Measurements from ENCODE around the gene GBGT1. TPM values are rescaled to one million over a fixed set of nuclear protein-coding genes. Genes with fewer than 3 reads are reported as not detected.
"Not testable (repeated sequence)": the region's sequence is repeated elsewhere in the genome, so short reads cannot be mapped to it uniquely, and the experiment has no call there.

Gene GBGT1
- total and polyA plus RNA-seq, 5 donors from 2014 or later: 0.67 to 1.6 (median 1.5) TPM; not detected in 2

GRCh38 chr9:133207021-133207531 lies 43.4 kb upstream of the GBGT1 start:
- Mint-ChIP-seq H3K4me3 (no peak overlapping the region), H3K27ac (no peak overlapping the region), H3K27me3 (peaks cover 12% of the 10 kb centered on the region), H3K4me1 (no peaks in the 10 kb centered on the region), H3K36me3 (no peaks in the 10 kb centered on the region), H3K9me3 (peaks cover 0 to 2% (median 0%) of the 10 kb centered on the region in 7 donors)
- ATAC-seq (ENCODE audit: low read depth in 2 of 2): no peak
- no peaks in the 10 kb centered on the region for H3K4me1 ChIP-seq (ENCODE audit: control insufficient read depth, insufficient read depth, low read length, poor library complexity, severe bottlenecking)
- no peaks in the 10 kb centered on the region for H3K36me3 ChIP-seq (ENCODE audit: control insufficient read depth, insufficient read depth, low read length)
- no peak overlapping the region for H3K4me3 ChIP-seq (ENCODE audit: low read depth, low read length)
- no peaks in the 10 kb centered on the region for H3K27me3 ChIP-seq (ENCODE audit: control insufficient read depth, insufficient read depth, low read length)
- no peak for DNase-seq
- no peak overlapping the region for H3K27ac ChIP-seq (ENCODE audit: insufficient read depth, low read length, poor library complexity, severe bottlenecking)
- no peaks in the 10 kb centered on the region for H3K9me3 ChIP-seq (ENCODE audit: control insufficient read depth in 2 of 2, low read length in 2 of 2)

- Mint-ChIP-seq H3K4me1 (no peaks in the 10 kb centered on the region), H3K9me3 (no peaks in the 10 kb centered on the region), H3K27ac (no peak overlapping the region), H3K4me3 (no peak overlapping the region), H3K36me3 (no peaks in the 10 kb centered on the region), H3K27me3 (peaks cover 12% of the 10 kb centered on the region)
- Histone ChIP-seq H3K4me1 (ENCODE audit: control insufficient read depth, insufficient read depth, low read length, poor library complexity, severe bottlenecking) (no peaks in the 10 kb centered on the region), H3K27me3 (ENCODE audit: control insufficient read depth, insufficient read depth, low read length) (no peaks in the 10 kb centered on the region), H3K36me3 (ENCODE audit: control insufficient read depth, insufficient read depth, low read length) (no peaks in the 10 kb centered on the region), H3K4me3 (ENCODE audit: low read depth, low read length) (no peak overlapping the region), H3K27ac (ENCODE audit: insufficient read depth, low read length, poor library complexity, severe bottlenecking) (no peak overlapping the region), H3K9me3 (ENCODE audit: control insufficient read depth in 2 of 2, low read length in 2 of 2) (no peaks in the 10 kb centered on the region)
- DNase-seq: no peak
- no peak for ATAC-seq (ENCODE audit: low read depth in 2 of 2)
These were observed 42.5 kb upstream of the GBGT1 start for GRCh38 chr9:133205996-133206931.

- not testable (repeated sequence) for H3K27ac ChIP-seq (ENCODE audit: insufficient read depth, low read length, poor library complexity, severe bottlenecking); H3K9me3 ChIP-seq (ENCODE audit: control insufficient read depth in 2 of 2, low read length in 2 of 2); ATAC-seq (ENCODE audit: low read depth in 2 of 2); H3K9me3 Mint-ChIP-seq; H3K27ac Mint-ChIP-seq; H3K4me3 Mint-ChIP-seq; H3K27me3 ChIP-seq (ENCODE audit: control insufficient read depth, insufficient read depth, low read length); H3K4me1 Mint-ChIP-seq; H3K4me1 ChIP-seq (ENCODE audit: control insufficient read depth, insufficient read depth, low read length, poor library complexity, severe bottlenecking); DNase-seq; H3K36me3 Mint-ChIP-seq; H3K36me3 ChIP-seq (ENCODE audit: control insufficient read depth, insufficient read depth, low read length); H3K4me3 ChIP-seq (ENCODE audit: low read depth, low read length)
- peaks cover 13% of the 10 kb centered on the region for H3K27me3 Mint-ChIP-seq
These were observed 41.8 kb upstream of the GBGT1 start for GRCh38 chr9:133205481-133205887.

GRCh38 chr9:133204993-133205336 lies 41.3 kb upstream of the GBGT1 start:
- peaks cover 0 to 7% (median under 1%) of the 10 kb centered on the region in 4 donors for H3K4me1 Mint-ChIP-seq
- no peaks in the 10 kb centered on the region for H3K27me3 ChIP-seq (ENCODE audit: control insufficient read depth, insufficient read depth, low read length)
- H3K27ac Mint-ChIP-seq: no peak overlapping the region

GRCh38 chr9:133204335-133204992 lies 40.8 kb upstream of the GBGT1 start:
- Histone ChIP-seq H3K36me3 (ENCODE audit: control insufficient read depth, insufficient read depth, low read length) (no peaks in the 10 kb centered on the region), H3K27me3 (ENCODE audit: control insufficient read depth, insufficient read depth, low read length) (no peaks in the 10 kb centered on the region), H3K9me3 (ENCODE audit: control insufficient read depth in 2 of 2, low read length in 2 of 2) (no peaks in the 10 kb centered on the region), H3K27ac (ENCODE audit: insufficient read depth, low read length, poor library complexity, severe bottlenecking) (no peak overlapping the region), H3K4me3 (ENCODE audit: low read depth, low read length) (no peak overlapping the region), H3K4me1 (ENCODE audit: control insufficient read depth, insufficient read depth, low read length, poor library complexity, severe bottlenecking) (no peaks in the 10 kb centered on the region)
- DNase-seq: no peak
- Mint-ChIP-seq H3K4me3 (no peak overlapping the region), H3K27me3 (peaks cover 10% of the 10 kb centered on the region), H3K9me3 (peaks cover 0 to 1% (median 0%) of the 10 kb centered on the region in 7 donors), H3K4me1 (peaks cover 0 to 8% (median under 1%) of the 10 kb centered on the region in 4 donors), H3K36me3 (no peaks in the 10 kb centered on the region), H3K27ac (no peak overlapping the region)
- ATAC-seq (ENCODE audit: low read depth in 2 of 2): no peak

More at GRCh38 chr9:133204993-133205336, 41.3 kb upstream of the GBGT1 start:
- peaks cover 12% of the 10 kb centered on the region for H3K27me3 Mint-ChIP-seq
- H3K4me3 Mint-ChIP-seq: no peak overlapping the region
- no peaks in the 10 kb centered on the region for H3K36me3 ChIP-seq (ENCODE audit: control insufficient read depth, insufficient read depth, low read length)
- no peaks in the 10 kb centered on the region for H3K9me3 ChIP-seq (ENCODE audit: control insufficient read depth in 2 of 2, low read length in 2 of 2)
- H3K4me1 ChIP-seq (ENCODE audit: control insufficient read depth, insufficient read depth, low read length, poor library complexity, severe bottlenecking): no peaks in the 10 kb centered on the region
- H3K4me3 ChIP-seq (ENCODE audit: low read depth, low read length): no peak overlapping the region
- peaks cover 0 to 1% (median 0%) of the 10 kb centered on the region in 7 donors for H3K9me3 Mint-ChIP-seq
- no peak overlapping the region for H3K27ac ChIP-seq (ENCODE audit: insufficient read depth, low read length, poor library complexity, severe bottlenecking)
- no peaks in the 10 kb centered on the region for H3K36me3 Mint-ChIP-seq
- ATAC-seq (ENCODE audit: low read depth in 2 of 2) (no peak), DNase-seq (no peak)

- Mint-ChIP-seq H3K27ac (no peak overlapping the region), H3K4me3 (no peak overlapping the region), H3K27me3 (peaks cover 10% of the 10 kb centered on the region), H3K36me3 (no peaks in the 10 kb centered on the region), H3K9me3 (peaks cover 0 to 1% (median 0%) of the 10 kb centered on the region in 7 donors), H3K4me1 (peaks cover 0 to 8% (median under 1%) of the 10 kb centered on the region in 4 donors)
- Histone ChIP-seq H3K27me3 (ENCODE audit: control insufficient read depth, insufficient read depth, low read length) (no peaks in the 10 kb centered on the region), H3K9me3 (ENCODE audit: control insufficient read depth in 2 of 2, low read length in 2 of 2) (no peaks in the 10 kb centered on the region), H3K27ac (ENCODE audit: insufficient read depth, low read length, poor library complexity, severe bottlenecking) (no peak overlapping the region), H3K4me1 (ENCODE audit: control insufficient read depth, insufficient read depth, low read length, poor library complexity, severe bottlenecking) (no peaks in the 10 kb centered on the region), H3K4me3 (ENCODE audit: low read depth, low read length) (no peak overlapping the region), H3K36me3 (ENCODE audit: control insufficient read depth, insufficient read depth, low read length) (no peaks in the 10 kb centered on the region)
- DNase-seq: no peak
- no peak for ATAC-seq (ENCODE audit: low read depth in 2 of 2)
These were observed 39.9 kb upstream of the GBGT1 start for GRCh38 chr9:133203506-133204075.

GRCh38 chr9:133202688-133203453 lies 39.2 kb upstream of the GBGT1 start:
- H3K27me3 ChIP-seq (ENCODE audit: control insufficient read depth, insufficient read depth, low read length): no peaks in the 10 kb centered on the region

More at GRCh38 chr9:133202688-133203453, 39.2 kb upstream of the GBGT1 start:
- H3K4me1 ChIP-seq (ENCODE audit: control insufficient read depth, insufficient read depth, low read length, poor library complexity, severe bottlenecking): no peaks in the 10 kb centered on the region
- H3K36me3 Mint-ChIP-seq: no peaks in the 10 kb centered on the region
- no peak overlapping the region for H3K27ac ChIP-seq (ENCODE audit: insufficient read depth, low read length, poor library complexity, severe bottlenecking)
- no peaks in the 10 kb centered on the region for H3K9me3 ChIP-seq (ENCODE audit: control insufficient read depth in 2 of 2, low read length in 2 of 2)
- ATAC-seq (ENCODE audit: low read depth in 2 of 2) (no peak), DNase-seq (no peak)
- peaks cover 0 to 1% (median 0%) of the 10 kb centered on the region in 7 donors for H3K9me3 Mint-ChIP-seq
- no peaks in the 10 kb centered on the region for H3K36me3 ChIP-seq (ENCODE audit: control insufficient read depth, insufficient read depth, low read length)
- peaks cover 10% of the 10 kb centered on the region for H3K27me3 Mint-ChIP-seq
- peaks cover 0 to 9% (median under 1%) of the 10 kb centered on the region in 4 donors for H3K4me1 Mint-ChIP-seq
- no peak overlapping the region for H3K4me3 Mint-ChIP-seq
- no peak overlapping the region for H3K4me3 ChIP-seq (ENCODE audit: low read depth, low read length)
- H3K27ac Mint-ChIP-seq: peak overlapping the region in 1 of 3 donors; percentile 26
